Measurements from ENCODE around the gene C2orf66.

C2orf66 gene

DNA sequence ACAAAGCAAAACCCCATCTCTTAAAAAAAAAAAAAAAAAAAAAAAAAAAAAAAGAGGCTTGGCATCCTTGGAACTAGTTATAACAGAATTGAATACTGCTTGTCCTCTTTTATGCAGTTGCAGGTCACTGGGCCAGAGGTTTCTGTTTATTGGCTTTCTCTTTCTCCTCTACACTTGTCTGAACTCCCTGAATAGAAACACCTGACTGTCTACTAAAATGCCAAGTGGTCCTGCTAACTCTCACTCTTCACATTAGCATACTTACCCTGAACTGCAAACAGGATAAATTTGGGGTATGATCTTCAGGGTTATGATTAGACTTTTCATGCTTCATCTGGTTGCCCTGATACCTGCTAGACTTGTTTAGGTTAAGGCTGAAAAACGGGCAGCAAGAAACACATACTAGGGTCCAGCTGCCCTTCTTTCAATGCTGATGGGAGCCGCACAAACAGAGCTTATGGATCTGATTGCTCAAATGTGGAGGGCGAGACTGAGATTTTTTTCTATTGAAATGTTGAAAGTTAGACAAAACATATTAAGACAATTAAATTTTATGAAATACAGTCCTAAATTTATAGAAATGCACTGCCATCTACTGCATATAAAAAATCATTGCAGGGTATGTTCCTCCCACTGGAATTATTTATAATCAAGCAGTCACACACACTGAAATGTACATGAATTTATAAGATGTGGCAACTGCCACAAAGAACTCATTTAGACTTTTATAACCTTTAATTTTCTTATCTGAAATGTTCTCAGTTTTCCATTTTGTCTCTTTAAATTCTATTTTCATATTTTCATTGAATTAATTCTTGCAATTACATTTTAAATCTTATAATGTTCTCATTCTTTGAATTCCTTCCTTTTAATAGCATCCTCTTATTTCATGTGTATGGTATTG is 50.4 kb downstream of the C2orf66 start:
- DNase-seq, result no peak
